NCI-H2029 (cell line): ENCODE measurements around the gene ALOX12B.
"Not testable (repeated sequence)": the region's sequence is repeated elsewhere in the genome, so short reads cannot be mapped to it uniquely, and the experiment has no call there.

ENCODE experiments used
- DNase-seq: peaks from one replicate; lab custom pipeline; 2025; lab: John Stamatoyannopoulos, UW

Gene ALOX12B

GRCh38 chr17:8063761-8064534 lies 23.6 kb downstream of the ALOX12B start:
- no peak for DNase-seq

GRCh38 chr17:8062807-8063483 lies 24.6 kb downstream of the ALOX12B start:
- no peak for DNase-seq

DNA sequence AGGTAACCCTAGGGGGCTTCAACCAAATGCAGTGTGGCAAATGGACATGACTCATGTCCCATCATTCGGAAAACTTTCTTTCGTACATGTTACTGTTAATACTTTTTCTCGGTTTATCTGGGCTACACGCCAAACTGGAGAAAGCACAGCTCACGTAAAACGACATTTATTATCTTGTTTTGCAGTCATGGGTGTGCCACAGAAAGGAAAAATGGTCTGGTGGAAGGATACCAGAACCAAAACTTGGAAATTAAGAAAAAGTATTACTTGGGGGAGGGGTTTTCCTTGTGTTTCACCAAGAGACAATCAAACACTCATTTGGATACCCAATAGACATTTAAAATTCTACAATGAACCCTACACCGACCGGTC lies 25.1 kb downstream of the ALOX12B start:
- DNase-seq: no peak

DNA sequence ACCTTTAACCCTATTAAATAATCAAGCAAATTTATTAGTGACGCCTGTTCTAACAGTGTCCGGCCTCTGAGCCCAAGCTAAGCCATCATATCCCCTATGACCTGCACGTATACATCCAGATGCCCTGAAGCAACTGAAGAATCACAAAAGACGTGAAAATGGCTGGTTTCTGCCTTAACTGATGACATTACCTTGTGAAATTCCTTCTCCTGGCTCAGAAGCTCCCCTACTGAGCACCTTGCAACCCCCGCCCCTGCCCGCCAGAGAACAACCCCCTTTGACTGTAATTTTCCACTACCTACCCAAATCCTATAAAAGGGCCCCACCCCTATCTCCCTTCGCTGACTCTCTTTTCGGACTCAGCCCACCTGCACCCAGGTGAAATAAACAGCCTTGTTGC lies 25.7 kb downstream of the ALOX12B start:
- not testable (repeated sequence) for DNase-seq

DNA sequence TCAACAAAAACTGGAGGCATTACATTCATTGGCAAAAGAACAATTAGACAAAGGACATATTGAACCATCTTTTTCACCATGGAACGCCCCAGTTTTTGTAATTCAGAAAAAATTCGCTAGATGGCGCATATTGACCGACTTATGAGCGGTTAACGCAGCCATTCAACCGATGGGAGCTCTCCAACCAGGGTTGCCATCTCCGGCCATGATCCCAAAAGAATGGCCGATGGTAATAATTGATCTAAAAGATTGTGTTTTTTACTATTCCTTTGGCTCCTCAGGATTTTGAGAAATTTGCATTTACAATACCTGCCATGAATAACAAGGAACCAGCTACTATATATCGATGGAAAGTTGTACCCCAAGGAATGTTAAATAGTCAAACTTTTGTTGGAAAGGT lies 27.2 kb downstream of the ALOX12B start:
- DNase-seq: peak; percentile 16

DNA sequence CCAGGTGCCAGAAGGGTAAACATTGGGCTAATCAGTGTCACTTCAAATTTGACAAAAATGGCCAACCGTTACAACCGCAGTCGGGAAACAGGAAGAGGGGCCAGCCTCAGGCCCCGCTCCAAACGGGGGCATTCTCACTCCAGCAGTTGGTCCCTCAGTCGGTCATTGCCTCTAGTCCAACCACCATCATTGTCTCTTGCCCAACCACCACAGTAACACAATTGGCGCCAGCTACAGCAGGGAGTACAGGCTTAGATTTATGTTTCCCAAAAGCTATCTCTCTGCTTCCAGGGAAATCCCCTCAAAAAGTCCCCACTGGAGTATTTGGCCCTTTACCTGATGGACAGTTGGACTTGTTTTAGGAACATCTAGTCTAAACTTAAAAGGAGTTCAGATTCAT lies 28.4 kb downstream of the ALOX12B start:
- DNase-seq: no peak

DNA sequence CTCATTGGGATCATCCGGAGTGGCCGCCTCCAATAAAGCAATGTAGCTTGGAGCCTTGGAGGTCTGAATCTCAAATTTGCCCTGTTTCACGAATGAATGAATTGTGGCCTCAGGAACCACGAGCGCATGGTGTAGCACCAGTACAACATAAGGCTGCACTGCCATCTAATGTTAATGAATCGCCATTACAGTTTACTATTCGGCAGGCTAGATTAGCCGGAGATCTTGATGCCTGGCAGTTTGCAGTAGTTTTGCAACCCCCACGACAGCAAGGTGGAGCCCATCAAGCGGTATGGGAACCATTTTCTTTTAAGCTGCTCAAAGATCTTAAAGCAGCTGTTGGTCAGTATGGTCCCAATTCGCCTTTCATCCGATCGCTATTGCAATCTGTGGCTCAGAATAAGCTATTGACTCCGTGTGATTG lies 29.8 kb downstream of the ALOX12B start:
- DNase-seq: peak; percentile 15

DNA sequence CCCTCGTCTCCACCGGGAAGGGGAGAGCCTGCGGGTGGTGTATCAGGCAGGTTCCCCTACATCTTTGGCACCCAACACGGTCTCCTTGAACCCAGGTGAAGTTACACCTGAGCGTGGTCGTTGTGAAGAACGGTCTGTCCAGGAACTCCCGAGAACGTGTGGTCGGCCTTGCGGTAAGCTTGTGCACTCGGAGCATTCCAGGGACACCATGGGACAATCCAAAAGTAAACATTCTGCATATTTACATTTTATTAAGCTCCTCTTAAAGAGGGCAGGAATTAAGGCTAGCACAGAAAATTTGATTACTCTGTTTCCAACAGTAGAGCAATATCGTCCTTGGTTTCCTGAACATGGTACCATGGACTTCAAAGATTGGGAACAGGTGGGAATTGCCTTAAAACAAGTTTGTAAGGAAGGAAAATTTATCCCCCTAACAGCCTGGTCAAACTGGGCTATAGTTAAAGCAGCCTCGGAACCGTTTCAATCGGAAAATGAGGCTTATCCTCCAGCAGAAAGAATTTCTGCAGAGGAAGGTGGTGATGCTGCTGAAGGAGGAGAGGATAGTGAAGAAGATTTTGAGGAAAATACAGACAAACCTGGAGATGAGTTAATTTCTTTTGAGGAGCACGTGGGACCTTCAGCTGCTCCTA lies 30.4 kb downstream of the ALOX12B start:
- no peak for DNase-seq

GRCh38 chr17:8056232-8056975 lies 31.1 kb downstream of the ALOX12B start:
- DNase-seq: no peak

- DNase-seq: no peak
Measured at GRCh38 chr17:8055851-8056231, 31.7 kb downstream of the ALOX12B start.

- DNase-seq: no peak
Measured at GRCh38 chr17:8053600-8053999, 33.9 kb downstream of the ALOX12B start.

DNA sequence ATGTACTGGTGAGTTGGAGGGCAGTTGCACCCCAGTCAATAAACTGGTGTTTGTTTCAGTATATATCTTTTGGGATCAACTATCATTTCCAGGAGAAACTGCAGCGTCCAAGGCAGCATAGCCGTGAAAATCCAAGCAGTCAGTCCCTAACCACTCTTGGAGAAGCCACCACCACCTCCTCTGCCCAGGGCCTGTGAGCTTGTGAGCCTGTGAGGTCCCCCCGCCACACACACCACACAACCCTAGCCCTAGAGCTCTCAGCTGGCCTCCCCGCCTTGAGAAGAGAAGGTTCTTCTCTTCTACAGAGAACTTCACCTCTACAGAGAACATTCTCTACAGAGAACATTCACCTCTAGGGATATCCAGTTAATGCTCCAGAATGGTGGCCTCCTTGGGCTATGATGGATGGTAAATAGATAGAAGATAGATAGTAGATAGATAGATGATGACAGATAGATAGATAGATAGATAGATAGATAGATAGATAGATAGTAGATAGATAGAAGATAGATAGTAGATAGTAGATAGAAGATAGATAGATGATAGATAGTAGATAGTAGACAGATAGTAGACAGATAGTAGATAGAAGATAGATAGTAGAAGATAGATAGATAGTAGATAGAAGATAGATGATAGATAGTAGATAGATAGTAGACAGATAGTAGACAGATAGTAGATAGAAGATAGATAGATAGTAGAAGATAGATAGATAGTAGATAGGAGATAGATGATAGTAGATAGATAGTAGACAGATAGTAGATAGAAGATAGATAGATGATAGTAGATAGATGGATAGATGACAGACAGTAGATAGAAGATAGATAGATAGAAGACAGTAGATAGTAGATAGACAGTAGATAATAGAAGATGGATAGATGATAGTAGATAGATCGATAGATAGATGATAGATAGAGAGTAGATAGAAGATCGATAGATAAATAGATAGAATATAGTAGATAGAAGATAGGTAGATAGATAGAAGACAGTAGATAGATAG lies 35.0 kb downstream of the ALOX12B start:
- DNase-seq: no peak

DNA sequence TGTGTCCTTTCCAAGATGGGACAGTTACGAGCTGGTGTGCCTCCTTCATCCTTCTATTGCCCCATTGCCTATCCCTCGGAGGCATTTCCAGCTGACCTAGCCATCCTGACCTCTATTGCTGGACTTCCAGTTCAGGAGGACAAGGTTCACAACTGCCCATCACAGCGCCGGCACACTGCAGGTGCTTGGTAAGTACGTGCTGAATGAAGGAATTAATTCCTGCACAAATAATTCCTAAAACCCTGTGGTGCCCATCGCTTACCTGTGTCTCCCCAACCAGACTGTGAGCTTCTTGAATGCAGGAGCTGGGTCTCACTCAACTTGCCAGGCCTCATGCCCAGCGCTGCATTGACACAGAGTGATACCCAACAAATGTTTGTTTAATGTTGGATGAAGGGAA lies 35.7 kb downstream of the ALOX12B start:
- no peak for DNase-seq

GRCh38 chr17:8048736-8049135 lies 38.8 kb downstream of the ALOX12B start:
- no peak for DNase-seq

DNA sequence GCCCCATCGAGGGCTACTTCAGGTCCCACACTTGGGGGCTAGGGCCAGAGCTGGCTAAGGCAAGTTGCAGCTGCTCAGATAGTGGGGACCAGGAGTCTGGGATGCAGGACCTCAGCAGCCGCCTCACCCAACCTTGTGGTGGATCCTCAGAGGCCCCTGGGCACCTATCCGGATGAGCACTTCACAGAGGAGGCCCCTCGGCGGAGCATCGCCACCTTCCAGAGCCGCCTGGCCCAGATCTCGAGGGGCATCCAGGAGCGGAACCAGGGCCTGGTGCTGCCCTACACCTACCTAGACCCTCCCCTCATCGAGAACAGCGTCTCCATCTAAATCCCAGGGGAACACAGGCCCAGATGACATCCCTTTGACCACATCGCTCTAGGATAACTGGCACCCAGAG lies 39.3 kb downstream of the ALOX12B start:
- no peak for DNase-seq

DNA sequence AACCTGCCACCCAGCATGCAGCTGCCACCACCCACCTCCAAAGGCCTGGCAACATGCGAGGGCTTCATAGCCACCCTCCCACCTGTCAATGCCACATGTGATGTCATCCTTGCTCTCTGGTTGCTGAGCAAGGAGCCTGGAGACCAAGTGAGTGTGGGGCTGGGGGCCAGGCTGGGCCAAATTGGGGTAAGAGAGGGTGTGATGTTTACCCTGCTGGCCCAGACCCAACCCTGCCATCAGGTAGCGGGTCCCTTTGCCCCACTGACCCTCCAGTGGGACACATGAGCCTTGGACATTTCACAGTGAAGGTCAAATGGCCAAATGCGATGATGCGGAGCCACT lies 39.8 kb downstream of the ALOX12B start:
- DNase-seq: no peak

DNA sequence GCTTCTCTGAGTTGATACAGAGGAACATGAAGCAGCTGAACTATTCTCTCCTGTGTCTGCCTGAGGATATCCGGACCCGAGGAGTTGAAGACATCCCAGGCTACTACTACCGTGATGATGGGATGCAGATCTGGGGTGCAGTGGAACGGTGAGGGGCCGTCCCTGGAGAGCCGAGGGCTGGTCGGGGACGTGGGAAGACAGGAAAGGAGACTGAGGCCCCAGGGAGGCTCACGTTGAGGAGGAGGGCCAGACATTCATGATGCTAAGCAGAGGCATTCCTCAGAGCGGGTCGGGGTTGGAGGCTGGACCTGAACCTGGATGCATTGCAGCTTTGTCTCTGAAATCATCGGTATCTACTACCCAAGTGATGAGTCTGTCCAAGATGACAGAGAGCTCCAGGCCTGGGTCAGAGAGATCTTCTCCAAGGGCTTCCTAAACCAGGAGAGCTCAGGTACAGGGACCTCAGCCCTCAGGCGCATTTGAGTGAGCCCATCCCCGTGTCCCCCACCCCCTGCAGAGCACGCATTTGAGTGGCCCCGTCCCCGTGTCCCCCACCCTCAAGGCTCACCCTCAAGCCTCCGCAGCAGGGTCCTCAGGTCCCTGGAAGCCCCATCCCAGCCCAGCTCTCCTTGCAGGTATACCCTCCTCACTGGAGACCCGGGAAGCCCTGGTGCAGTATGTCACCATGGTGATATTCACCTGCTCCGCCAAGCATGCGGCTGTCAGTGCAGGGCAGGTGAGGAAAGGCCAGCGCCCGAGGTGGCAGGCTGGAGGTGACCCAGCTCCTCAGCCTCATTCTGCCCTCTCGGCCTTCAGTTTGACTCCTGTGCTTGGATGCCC lies 40.4 kb downstream of the ALOX12B start:
- DNase-seq: no peak

- DNase-seq: no peak
Measured at GRCh38 chr17:8046306-8046928, 41.1 kb downstream of the ALOX12B start.

DNA sequence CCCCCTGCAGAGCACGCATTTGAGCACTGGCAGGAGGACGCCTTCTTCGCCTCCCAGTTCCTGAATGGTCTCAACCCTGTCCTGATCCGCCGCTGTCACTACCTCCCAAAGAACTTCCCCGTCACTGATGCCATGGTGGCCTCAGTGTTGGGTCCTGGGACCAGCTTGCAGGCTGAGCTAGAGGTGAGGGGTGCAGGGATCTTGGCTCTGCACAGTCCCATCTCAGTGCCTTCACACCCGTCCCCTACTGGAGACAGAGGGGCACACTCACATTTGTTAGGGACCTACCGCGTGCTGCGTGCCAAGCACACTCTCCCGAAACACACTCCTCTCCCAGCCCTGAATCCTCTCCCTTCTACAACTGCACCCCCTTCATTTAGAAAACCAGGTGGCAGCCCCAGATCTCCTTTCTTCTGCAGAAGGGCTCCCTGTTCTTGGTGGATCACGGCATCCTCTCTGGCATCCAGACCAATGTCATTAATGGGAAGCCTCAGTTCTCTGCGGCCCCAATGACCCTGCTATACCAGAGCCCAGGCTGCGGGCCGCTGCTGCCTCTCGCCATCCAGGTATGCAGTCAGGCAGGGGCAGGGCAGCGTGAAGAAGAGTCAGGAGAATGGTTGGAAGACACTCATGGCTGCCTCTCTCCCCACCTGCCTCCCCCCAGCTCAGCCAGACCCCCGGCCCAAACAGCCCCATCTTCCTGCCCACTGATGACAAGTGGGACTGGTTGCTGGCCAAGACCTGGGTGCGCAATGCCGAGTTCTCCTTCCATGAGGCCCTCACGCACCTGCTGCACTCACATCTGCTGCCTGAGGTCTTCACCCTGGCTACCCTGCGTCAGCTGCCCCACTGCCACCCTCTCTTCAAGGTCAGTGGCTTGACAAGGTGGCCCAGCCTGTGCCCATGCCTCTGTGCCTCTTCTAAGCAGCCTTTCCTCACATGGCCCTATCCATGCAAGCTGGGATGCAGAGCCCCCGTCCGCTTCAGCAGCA lies 42.4 kb downstream of the ALOX12B start:
- no peak for DNase-seq
